NT2/D1 (cell line): ENCODE data around the gene NME7.

Experiments
- YY1 ChIP-seq: IDR thresholded peaks from 2 replicates; pipeline ENCODE4 v1.6.1; 2011; ENCODE audit not compliant: insufficient read length, insufficient read depth
- ZNF274 ChIP-seq: IDR thresholded peaks from 2 replicates; pipeline ENCODE4 v1.6.1; 2011; ENCODE audit warnings: mild to moderate bottlenecking, low read depth, low read length

DNA sequence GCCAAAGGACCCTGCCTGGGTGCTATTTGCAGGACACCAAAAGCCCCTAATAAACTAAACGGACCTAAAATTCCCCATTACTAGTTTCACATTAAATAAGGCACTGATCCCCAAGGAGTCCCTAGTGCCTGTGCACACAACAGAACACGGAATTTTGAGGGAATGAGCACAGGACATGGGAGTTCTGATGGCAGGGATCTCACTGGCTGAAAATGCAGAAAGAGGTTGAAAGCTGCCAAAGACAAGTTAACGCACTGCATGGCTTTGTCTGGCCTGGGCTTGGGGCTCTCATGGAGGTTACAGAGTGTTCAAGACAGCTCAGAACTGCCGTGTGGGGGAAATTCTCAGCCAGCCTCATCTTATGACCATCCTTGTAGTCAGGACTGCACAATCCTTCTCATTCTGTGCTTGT is 276.7 kb downstream of the NME7 start:
- TF ChIP-seq ZNF274 (no peak), YY1 (no peak)
